Activated naive CD4-positive, alpha-beta T cell treated with anti-CD3 and anti-CD28 coated beads, Interleukin-2, amount 50 U/mL, for 72 hours (primary cell): ENCODE data around the gene SWI5. TPM values are rescaled to one million over a fixed set of nuclear protein-coding genes. Genes with fewer than 3 reads are reported as not detected.
A peak's percentile ranks its signal among the peaks of the same experiment; 100 is the strongest.

Experiments used
- ATAC-seq, 2 donors: fragments of 150-1000 bp; cut with Tn5 transposase; 2 replicates each; pipeline ENCODE4 v1.10.0; 2021; ENCODE audit warnings: mild to moderate bottlenecking in 2 of 2, moderate library complexity in 2 of 2
- DNase-seq, 2 donors: peaks; one replicate each; pipeline ENCODE4 v3.0.0; 2021 to 2022; ENCODE audit warnings: low spot score in 2 of 2
- H3K27ac Mint-ChIP-seq, 2 donors: one replicate each; pipeline ENCODE4 v1.8.0; 2022; ENCODE audit warnings: mild to moderate bottlenecking in 2 of 2, mixed read lengths in 2 of 2
- H3K36me3 Mint-ChIP-seq, 2 donors: one replicate each; pipeline ENCODE4 v1.8.0; 2022; ENCODE audit warnings: mixed read lengths in 2 of 2
- H3K9me3 Mint-ChIP-seq, 2 donors: one replicate each; pipeline ENCODE4 v1.8.0; 2022; ENCODE audit warnings: mixed read lengths in 2 of 2
- total RNA-seq, 2 donors: library from RNA; stranded (reverse); gene quantifications; one replicate each; pipeline ENCODE4 v1.2.3, GENCODE V29; 2022

Gene SWI5
- total RNA-seq, 2 donors from 2014 or later, result 15.6 to 16.9 TPM

GRCh38 chr9:128323212-128323730 lies 47.2 kb downstream of the SWI5 start:
- no peaks in the 10 kb centered on the region for H3K9me3 Mint-ChIP-seq
- DNase-seq (no peak), ATAC-seq (peak; percentile 34 to 37)
- H3K27ac Mint-ChIP-seq, result peak overlapping the region; percentile 93 to 99
- H3K36me3 Mint-ChIP-seq, result peaks cover 6 to 20% of the 10 kb centered on the region in 2 donors

GRCh38 chr9:128323791-128324190 lies 47.7 kb downstream of the SWI5 start:
- no peaks in the 10 kb centered on the region for H3K9me3 Mint-ChIP-seq
- DNase-seq (no peak), ATAC-seq (no peak)
- H3K36me3 Mint-ChIP-seq, result peaks cover 6 to 20% of the 10 kb centered on the region in 2 donors
- H3K27ac Mint-ChIP-seq, result peak overlapping the region; percentile 93 to 99

GRCh38 chr9:128324401-128324800 lies 48.3 kb downstream of the SWI5 start:
- peaks cover 6 to 20% of the 10 kb centered on the region in 2 donors for H3K36me3 Mint-ChIP-seq
- no peak for ATAC-seq
- H3K9me3 Mint-ChIP-seq, result no peaks in the 10 kb centered on the region
- no peak for DNase-seq
- peak overlapping the region in 1 of 2 donors; percentile 84 for H3K27ac Mint-ChIP-seq

DNA sequence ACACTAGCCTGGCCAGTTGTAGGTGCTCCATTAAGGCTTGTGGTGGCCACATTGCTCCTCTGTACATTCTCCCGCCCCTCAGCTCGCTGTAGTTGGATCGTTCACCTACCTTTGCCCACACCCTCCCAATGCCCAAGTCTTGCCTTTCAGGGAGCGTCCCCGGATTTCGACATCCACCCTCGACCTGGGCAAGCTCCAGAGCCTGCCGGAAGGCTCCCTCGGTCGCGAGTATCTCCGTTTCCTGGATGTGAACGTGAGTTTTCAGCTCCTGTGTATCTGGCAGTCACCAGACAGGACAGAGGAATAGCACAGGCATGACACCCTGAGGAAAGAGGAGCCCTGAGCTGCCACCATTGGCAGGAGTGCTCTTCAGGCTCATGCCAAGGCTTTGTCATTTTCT lies 49.6 kb downstream of the SWI5 start:
- H3K9me3 Mint-ChIP-seq, result no peaks in the 10 kb centered on the region
- peaks cover 6 to 20% of the 10 kb centered on the region in 2 donors for H3K36me3 Mint-ChIP-seq
- ATAC-seq (no peak), DNase-seq (no peak)
- H3K27ac Mint-ChIP-seq, result peak overlapping the region in 1 of 2 donors; percentile 85

DNA sequence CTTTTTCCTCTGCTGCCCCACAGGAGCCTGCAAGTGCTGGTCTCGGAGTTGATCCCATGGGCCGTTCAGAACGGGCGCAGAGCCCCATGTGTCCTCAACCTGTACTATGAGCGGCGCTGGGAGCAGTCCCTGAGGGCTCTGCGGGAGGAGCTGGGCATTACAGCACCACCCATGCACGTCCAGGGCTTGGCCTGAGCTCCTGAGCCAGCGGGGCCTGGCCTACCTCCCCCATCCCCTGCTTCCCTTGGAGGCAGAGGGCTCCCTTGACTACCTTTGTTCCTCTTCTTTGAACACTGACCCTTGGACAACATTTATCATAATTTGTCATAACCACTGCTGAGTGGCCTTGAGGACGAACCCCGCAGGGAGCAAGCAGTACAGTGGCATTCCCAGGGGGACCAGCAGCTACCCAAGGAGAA lies 57.4 kb downstream of the SWI5 start:
- Mint-ChIP-seq H3K36me3 (no peaks in the 10 kb centered on the region), H3K9me3 (no peaks in the 10 kb centered on the region), H3K27ac (no peak overlapping the region)
- no peak for ATAC-seq
- DNase-seq, result no peak

DNA sequence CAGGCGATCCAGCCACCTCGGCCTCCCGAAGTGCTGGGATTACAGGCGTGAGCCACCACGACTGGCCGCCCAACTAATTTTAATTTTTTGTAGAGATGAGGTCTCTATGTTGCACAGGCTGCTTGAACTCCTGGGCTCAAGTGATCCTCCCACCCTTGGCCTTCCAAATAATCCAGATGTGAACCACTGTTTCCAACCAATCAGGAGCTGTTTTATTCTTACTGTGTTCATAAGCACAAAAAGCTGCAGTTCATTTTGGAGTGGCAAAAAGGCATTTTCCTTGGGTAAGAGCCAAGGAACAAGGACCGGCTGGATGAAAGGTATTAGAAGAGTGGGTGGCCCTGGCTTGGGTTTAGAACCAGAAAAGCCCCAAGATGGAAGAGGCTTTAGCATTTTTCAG lies 59.1 kb downstream of the SWI5 start:
- ATAC-seq (no peak), DNase-seq (no peak)
- H3K27ac Mint-ChIP-seq, result peak overlapping the region in 1 of 2 donors; percentile 31
- no peaks in the 10 kb centered on the region for H3K36me3 Mint-ChIP-seq
- H3K9me3 Mint-ChIP-seq, result no peaks in the 10 kb centered on the region

- H3K9me3 Mint-ChIP-seq, result no peaks in the 10 kb centered on the region
- H3K36me3 Mint-ChIP-seq, result no peaks in the 10 kb centered on the region
- H3K27ac Mint-ChIP-seq, result peak overlapping the region in 1 of 2 donors; percentile 31
- no peak for ATAC-seq
- DNase-seq, result no peak
Observed at GRCh38 chr9:128335914-128336313, 59.8 kb downstream of the SWI5 start.

DNA sequence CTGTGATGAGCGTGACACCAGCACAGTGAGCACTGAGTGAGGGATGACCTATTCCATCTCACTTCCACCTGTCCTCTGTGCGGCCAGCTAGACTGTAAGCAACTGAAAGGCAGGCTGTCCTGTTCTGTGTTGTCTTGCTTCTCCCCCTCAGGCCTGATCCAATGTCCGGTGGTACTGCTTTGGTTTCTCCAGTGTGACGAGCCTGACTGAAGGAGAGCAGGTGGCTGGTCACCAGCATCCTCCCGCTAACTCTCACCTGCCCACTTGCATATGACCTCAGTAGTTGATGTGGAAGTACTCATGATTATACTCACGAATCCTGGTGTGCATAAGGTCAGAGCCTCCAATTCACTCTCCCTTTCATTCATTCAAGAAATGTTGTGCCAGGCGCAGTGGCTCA lies 61.9 kb downstream of the SWI5 start:
- Mint-ChIP-seq H3K27ac (no peak overlapping the region), H3K36me3 (no peaks in the 10 kb centered on the region), H3K9me3 (no peaks in the 10 kb centered on the region)
- ATAC-seq (no peak), DNase-seq (no peak)

Other genes starting within 250 kb of the SWI5 start
- gene NAIF1, start 209.0 kb upstream of the SWI5 start, total RNA-seq, result 10 to 100 TPM in 1 of 2 donors, 1 to 10 TPM in 1; 9.8 to 12.7 TPM
- gene SLC25A25, start 208.0 kb upstream of the SWI5 start, total RNA-seq, result 10 to 100 TPM; 10.9 to 19.0 TPM
- 10 to 100 TPM in 1 of 2 donors, 1 to 10 TPM in 1; 6.6 to 50.6 TPM for gene PTGES2, start 148.5 kb upstream of the SWI5 start, total RNA-seq
- not detected for gene LCN2, start 126.8 kb upstream of the SWI5 start, total RNA-seq
- gene BBLN, start 116.0 kb upstream of the SWI5 start, total RNA-seq, result 10 to 100 TPM; 67.6 to 82.2 TPM
- 100 to 1,000 TPM in 1 of 2 donors, 10 to 100 TPM in 1; 60.1 to 111 TPM for gene CIZ1, start 84.7 kb upstream of the SWI5 start, total RNA-seq
- 1 to 10 TPM; 1.6 to 5.1 TPM for gene DNM1, start 72.9 kb upstream of the SWI5 start, total RNA-seq
- 10 to 100 TPM; 46.2 to 54.3 TPM for gene GOLGA2, start 269 bp upstream of the SWI5 start, total RNA-seq
- gene TRUB2, start 46.2 kb downstream of the SWI5 start, total RNA-seq, result 10 to 100 TPM; 25.6 to 35.9 TPM
- 10 to 100 TPM; 33.9 to 38.3 TPM for gene COQ4, start 46.6 kb downstream of the SWI5 start, total RNA-seq
- gene SLC27A4, start 64.3 kb downstream of the SWI5 start, total RNA-seq, result 10 to 100 TPM in 1 of 2 donors, 1 to 10 TPM in 1; 9.4 to 10.2 TPM
- gene URM1, start 95.1 kb downstream of the SWI5 start, total RNA-seq, result 10 to 100 TPM; 36.4 to 77.9 TPM
- gene CERCAM, start 144.6 kb downstream of the SWI5 start, total RNA-seq, result 1 to 10 TPM; 1.2 to 3.2 TPM
- 10 to 100 TPM; 67.9 to 70.7 TPM for gene ODF2, start 179.7 kb downstream of the SWI5 start, total RNA-seq
- gene GLE1, start 228.4 kb downstream of the SWI5 start, total RNA-seq, result 10 to 100 TPM; 51.4 to 57.0 TPM